GM18870 (cell line): ENCODE results near the gene CERCAM.

Experiments used
- ATAC-seq: cut with Tn5 transposase; IDR thresholded peaks from one replicate; pipeline ENCODE4 v1.9.1; 2021; ENCODE audit warnings: moderate library complexity; ENCODE audit not compliant: unreplicated experiment

CERCAM gene, protein sequence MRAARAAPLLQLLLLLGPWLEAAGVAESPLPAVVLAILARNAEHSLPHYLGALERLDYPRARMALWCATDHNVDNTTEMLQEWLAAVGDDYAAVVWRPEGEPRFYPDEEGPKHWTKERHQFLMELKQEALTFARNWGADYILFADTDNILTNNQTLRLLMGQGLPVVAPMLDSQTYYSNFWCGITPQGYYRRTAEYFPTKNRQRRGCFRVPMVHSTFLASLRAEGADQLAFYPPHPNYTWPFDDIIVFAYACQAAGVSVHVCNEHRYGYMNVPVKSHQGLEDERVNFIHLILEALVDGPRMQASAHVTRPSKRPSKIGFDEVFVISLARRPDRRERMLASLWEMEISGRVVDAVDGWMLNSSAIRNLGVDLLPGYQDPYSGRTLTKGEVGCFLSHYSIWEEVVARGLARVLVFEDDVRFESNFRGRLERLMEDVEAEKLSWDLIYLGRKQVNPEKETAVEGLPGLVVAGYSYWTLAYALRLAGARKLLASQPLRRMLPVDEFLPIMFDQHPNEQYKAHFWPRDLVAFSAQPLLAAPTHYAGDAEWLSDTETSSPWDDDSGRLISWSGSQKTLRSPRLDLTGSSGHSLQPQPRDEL

GRCh38 chr9:128420651-128421481, at the start of gene CERCAM:
TSS of gene CERCAM (plus strand) at chr9:128420857. CDS start at chr9:128420878, 21 bp downstream.
- ATAC-seq = no peak

DNA sequence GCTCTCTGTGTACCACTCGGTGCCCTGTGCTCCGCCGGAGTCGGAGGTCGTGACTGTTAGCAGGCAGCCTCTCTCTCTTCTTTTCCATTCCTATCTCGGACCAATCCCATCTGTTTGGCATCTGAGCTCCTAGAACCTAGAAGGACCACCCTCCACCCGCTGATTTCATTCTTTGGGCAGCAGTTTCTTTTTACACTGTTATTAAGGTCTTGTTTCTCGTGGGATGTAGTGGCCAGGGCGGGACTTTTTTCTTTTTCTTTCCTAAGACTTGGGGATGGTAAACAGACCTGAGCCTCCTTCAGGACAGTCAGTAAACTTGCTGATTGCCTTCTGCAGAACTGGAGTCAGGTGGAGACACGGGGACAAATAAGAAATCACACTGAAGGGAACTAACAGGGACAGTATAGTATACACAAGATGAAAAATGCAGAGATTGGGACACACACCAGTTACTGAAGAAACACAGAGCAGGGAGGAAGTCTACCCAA, 49.0 kb upstream of the CERCAM start:
- no peak for ATAC-seq

GRCh38 chr9:128372188-128372641, 48.4 kb upstream of the CERCAM start:
- ATAC-seq = no peak

DNA sequence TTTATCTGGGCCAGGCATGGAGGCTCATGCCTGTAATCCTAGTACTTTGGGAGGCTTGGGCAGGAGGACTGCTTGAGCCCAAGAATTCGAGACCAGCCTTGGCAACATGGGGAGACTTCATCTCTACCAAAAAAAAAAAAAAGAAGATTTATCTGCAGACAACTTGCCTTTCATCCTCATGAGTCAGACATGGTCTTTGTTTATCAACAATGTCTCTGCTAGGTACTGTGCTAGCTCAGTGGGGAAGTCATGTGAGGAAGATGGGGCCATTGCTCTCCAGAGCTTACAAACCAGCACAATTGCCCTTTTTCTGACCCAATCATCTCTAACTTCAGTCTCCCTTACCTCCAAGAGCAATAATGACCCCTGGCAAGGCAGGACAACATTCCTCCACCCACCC, 47.9 kb upstream of the CERCAM start:
- ATAC-seq = no peak

DNA sequence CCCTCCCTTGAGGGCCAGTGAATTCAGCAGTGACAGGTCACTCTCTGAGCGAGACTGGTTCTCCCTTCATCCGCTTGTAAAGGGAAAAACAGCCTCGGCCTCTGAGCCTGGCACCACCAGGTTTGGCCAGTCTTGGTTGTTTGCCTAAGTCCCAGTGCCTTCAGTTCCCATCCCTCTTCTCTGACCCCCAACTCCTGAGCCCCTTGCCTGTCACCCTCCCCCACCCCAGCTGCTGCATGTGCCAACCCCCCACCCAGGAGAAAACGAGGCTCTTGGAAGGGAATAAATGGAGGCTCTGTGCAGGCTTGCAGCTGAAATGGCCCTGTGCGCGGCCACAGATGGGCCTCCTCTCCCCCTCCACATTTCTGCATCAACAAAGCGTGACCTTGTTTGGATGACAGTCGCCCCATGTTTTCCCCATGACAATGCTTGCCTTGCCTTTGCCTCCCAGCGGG, 46.4 kb upstream of the CERCAM start:
- no peak for ATAC-seq

DNA sequence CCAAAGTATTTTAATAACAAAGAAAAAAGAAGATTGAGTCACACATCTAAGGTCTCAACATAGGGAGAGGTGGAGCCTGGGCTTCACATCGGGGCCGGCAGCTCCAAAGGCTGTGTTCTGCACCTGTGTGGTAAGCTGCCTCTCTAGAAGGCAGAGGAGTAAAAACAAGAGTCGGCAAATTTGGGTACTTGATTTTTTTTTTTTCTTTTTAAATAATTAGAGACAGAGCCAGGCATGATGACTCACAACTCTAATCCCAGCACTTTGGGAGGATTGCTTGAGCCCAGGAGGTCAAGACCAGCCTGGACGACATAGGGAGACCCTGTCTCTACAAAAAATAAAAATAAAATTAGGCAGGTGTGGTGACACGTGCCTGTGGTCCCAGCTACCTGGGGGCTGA, 44.8 kb upstream of the CERCAM start:
- no peak for ATAC-seq

DNA sequence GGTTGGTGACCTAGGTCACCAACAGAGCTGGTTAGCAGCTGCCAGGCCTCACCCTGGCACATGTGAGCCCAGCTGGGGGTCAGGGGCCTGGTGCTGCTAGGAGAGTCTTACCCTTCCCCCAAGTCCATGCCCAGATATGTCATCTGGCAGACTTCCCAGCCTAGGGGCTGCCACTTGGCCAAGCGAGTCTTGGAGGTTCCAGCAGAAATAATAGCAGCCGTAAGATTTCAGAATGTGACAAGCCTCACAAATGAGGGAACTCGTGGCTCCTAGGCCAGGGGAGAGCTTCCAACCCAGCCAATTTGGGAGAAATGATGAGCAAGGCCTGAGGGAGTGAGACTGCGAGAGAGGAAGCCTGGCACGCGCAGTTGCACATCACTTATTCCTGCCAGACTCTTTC, 38.4 kb upstream of the CERCAM start:
- ATAC-seq = no peak

- ATAC-seq = no peak
Measured at GRCh38 chr9:128383007-128383753, 37.5 kb upstream of the CERCAM start.

DNA sequence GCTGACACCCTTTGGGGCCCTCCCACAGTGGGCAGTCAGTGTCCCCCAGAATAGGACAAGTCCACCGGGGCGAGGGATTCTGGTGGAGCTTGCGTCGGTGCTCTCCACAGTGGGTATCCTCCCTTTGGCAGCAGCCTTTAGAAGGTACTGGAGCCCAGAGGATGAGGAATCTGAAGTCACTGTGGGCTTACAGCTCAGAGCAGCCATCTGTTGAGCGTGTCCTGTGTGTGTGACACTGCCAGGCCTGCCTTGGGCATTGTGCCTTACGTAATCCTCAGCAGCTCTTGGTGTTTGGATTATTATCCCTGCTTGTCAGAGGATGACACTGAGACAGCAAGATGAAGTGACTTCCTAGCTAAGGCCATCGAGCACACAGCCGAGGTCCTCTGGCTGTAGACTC, 36.9 kb upstream of the CERCAM start:
- ATAC-seq = no peak

DNA sequence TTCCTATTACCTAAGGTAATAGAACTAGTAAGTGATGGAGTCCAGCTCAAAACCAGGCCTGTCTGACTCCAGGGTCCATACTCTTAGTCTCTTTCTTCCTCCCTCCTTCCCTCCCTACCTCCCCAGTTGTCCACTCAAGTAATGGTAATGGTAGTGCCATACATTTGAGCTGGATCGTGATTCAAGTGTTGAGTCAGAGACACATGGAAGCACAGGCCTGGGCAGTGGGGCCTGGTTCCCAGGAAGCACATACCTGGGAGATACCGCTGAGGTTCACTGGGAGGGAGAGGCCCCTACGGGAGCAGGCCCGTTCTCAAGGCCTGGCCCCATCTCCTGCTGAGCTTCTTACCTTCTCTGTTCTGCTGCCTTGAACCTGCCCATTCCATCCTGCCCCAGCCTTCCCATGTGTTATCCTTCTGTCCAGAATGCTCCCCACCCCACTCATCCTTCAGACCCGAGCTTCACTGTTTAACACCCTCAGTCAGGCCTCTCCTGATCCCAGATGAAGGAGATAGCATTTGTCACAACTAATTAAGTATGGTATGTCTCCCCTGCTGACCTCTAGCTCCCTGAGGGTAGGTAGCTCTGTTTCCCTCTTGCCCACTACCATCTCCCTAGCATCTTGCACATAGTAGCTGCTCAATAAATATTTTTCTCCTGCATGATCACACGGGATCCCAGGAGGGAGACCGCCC, 35.7 kb upstream of the CERCAM start:
- ATAC-seq = no peak

- no peak for ATAC-seq
Measured at GRCh38 chr9:128385496-128386460, 34.9 kb upstream of the CERCAM start.

GRCh38 chr9:128388150-128388549, 32.5 kb upstream of the CERCAM start:
- no peak for ATAC-seq

DNA sequence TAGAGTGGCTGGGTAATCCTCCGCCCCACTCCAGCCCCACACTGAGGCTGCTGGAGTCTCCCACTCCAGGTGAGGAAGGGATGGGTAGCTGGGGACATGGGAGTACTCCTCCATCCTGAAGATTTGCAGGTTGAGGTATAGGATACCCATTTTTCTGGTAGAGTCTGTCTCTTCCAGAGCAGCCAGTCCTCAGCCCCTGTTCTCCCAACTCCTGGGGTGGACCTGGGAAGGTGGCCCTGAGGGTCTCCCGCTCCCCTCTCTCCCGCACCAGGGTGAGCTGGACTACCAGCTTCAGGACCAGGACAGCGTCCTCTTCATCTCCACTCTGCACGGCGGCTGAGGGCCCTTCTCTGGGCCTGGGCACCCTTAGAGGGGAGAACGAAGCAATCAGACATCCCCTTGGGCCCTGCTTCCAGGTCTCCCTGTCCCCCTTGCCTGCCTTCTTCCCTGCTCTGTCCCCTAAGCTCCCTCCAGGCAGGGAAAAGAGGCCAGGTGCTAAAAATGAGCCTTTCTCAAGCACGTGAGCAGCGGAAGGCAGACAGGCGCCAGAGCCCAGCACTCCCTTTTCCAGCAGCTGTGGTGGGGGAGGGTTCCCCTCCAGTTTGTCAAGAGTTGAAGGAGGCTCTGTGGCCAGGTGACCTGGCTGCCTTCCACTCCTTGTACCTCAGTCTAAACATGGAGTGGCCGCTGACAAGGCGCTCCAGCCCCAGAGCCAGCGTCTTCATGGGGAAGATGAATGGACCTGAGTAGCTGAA, 31.1 kb upstream of the CERCAM start:
- no peak for ATAC-seq

- no peak for ATAC-seq
Measured at GRCh38 chr9:128390150-128390812, 30.4 kb upstream of the CERCAM start.

- no peak for ATAC-seq
Measured at GRCh38 chr9:128390813-128391711, 29.6 kb upstream of the CERCAM start.

- no peak for ATAC-seq
Measured at GRCh38 chr9:128391956-128392301, 28.7 kb upstream of the CERCAM start.
